Tibial artery (tissue), 4 donors: ENCODE results near the gene TSSK3.
A peak's percentile ranks its signal among the peaks of the same experiment; 100 is the strongest.

Source experiments
- DNase-seq, 2 donors: peaks; one replicate each; pipeline ENCODE4 v3.0.0-alpha.2; 2019
- H3K27ac ChIP-seq, 2 donors: fragments of 200-600 bp; sonication (generic) in 1 of 2; 1 replicate in 1 of 2; 2 replicates in 1 of 2; pipeline ENCODE4 v1.5.1; 2018 to 2019; ENCODE audit warnings: mild to moderate bottlenecking in 1 of 2
- H3K27me3 ChIP-seq, 2 donors: fragments of 200-600 bp; sonication (generic) in 1 of 2; one replicate each; pipeline versions ENCODE4 v1.5.1 to v1.6.0; 2016 to 2019
- H3K36me3 ChIP-seq, 3 donors: fragments of 200-600 bp; sonication (generic) in 2 of 3; one replicate each; pipeline ENCODE4 v1.5.1; 2016 to 2019; ENCODE audit warnings: mild to moderate bottlenecking in 2 of 3
- H3K4me1 ChIP-seq, 4 donors: fragments of 200-600 bp; sonication (generic) in 2 of 4; 1 replicate in 3 of 4; 2 replicates in 1 of 4; pipeline ENCODE4 v1.5.1; 2016 to 2019
- H3K4me3 ChIP-seq, 2 donors: fragments of 200-600 bp; sonication (generic) in 1 of 2; 1 replicate in 1 of 2; 2 replicates in 1 of 2; pipeline ENCODE4 v1.5.1; 2018 to 2019; ENCODE audit warnings: mild to moderate bottlenecking in 2 of 2
- H3K9me3 ChIP-seq, 3 donors: fragments of 200-600 bp; sonication (generic) in 1 of 3; one replicate each; pipeline ENCODE4 v1.5.1; 2016 to 2019
- CTCF ChIP-seq, 2 experiments: fragments of 200-600 bp in 1 of 2; fragments of 450-650 bp in 1 of 2; IDR thresholded peaks; one replicate each; pipeline ENCODE4 v1.5.1; 2017 to 2019; ENCODE audit warnings: antibody characterized with exemption in 2 of 2, mild to moderate bottlenecking in 1 of 2, moderate library complexity in 1 of 2
- intact Hi-C: fragments of 100-400 bp; cut with DNase I; formaldehyde crosslinking; loops from one replicate; pipeline ENCODE4 v1.15.0; 2023; ENCODE audit warnings: low total_unique reads

The TSSK3 gene

DNA sequence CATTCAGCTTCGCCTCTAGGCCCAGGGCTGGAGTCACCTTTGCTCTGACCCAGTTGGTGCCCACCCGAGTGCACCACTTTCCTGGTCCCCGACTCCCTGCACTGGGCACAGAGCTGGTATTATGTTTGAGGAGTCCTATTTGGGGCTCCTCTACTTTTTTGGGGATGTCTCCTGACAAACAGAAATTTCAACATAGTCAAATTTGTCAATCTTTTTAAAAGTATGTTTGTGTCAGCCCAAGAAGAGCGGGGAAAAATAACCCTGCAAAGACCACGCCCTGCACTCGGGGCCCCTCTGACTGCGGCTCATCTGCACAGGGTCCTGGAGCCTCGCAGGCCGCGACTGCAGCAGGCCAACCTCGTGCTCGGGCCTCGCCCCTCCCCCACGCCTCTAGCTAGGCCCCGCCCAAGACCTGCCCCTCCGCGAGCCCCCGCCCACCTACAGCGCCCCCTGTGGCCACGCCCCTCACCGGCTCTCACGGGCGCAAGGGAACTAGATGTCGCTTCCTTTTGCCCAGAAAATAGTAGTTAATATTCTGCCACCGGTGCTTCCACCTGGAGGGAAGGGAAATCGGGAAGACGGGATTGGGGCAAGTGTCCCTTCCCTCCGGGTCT is 11.4 kb upstream of the TSSK3 start:
- intact Hi-C loops: loop anchor here (5.0 kb wide), 1 partner anchor 149 kb away; the partner anchor contains the start of gene CCDC28B
- DNase-seq: peak; percentile 59 to 85
- no peaks in the 10 kb centered on the region for H3K9me3 ChIP-seq
- no peaks in the 10 kb centered on the region for H3K36me3 ChIP-seq
- H3K4me3 ChIP-seq: peak overlapping the region; percentile 59 to 84
- peaks cover 0 to 21% (median 20%) of the 10 kb centered on the region in 4 donors for H3K4me1 ChIP-seq
- TF ChIP-seq CTCF (IDR thresholded peaks at IDR 0.05): peak; percentile 19 to 54
- peak overlapping the region; percentile 86 to 94 for H3K27ac ChIP-seq
- no peaks in the 10 kb centered on the region for H3K27me3 ChIP-seq

GRCh38 chr1:32351399-32352238 is 10.7 kb upstream of the TSSK3 start:
- intact Hi-C loops: loop anchor here (5.0 kb wide), 1 partner anchor 149 kb away; the partner anchor contains the start of gene CCDC28B

DNA sequence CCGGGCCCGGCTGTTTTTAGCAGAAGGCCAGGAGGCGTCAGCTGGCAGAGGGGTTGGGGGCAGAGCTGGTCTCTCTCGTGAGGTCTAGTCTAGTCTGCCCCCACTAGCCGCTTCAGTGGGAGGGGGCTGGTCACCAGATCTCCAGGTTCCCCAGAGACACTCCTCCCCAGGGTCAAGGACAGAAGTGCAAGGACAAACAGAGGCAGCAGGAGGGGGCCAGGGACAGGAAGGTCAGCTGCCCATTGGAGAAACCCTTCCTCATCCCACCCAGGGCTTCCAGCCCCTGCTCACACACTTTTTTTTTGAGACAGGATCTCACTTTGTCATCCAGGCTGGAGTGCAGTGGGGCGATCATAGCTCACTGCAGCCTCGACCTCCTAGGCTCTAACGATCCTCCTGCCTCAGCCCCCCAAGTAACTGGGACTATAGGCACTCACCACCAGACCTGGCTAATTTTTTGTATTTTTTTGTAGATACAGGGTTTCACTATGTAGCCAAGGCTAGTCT is 10.0 kb upstream of the TSSK3 start:
- Histone ChIP-seq H3K4me3 (peak overlapping the region; percentile 59 to 84), H3K4me1 (peaks cover 0 to 21% (median 20%) of the 10 kb centered on the region in 4 donors), H3K9me3 (no peaks in the 10 kb centered on the region), H3K27me3 (no peaks in the 10 kb centered on the region), H3K27ac (peak overlapping the region; percentile 86 to 94), H3K36me3 (no peaks in the 10 kb centered on the region)
- intact Hi-C loops: loop anchor here (5.0 kb wide), 1 partner anchor 150 kb away; the partner anchor contains the start of gene CCDC28B
- no peak for DNase-seq
- no peak for TF ChIP-seq CTCF (IDR thresholded peaks at IDR 0.05)

More at GRCh38 chr1:32351399-32352238, 10.7 kb upstream of the TSSK3 start:
- peak overlapping the region; percentile 86 to 94 for H3K27ac ChIP-seq
- H3K27me3 ChIP-seq: no peaks in the 10 kb centered on the region
- peaks cover 0 to 21% (median 20%) of the 10 kb centered on the region in 4 donors for H3K4me1 ChIP-seq
- peak overlapping the region; percentile 59 to 84 for H3K4me3 ChIP-seq
- DNase-seq: peak; percentile 94 to 96
- TF ChIP-seq CTCF (IDR thresholded peaks at IDR 0.05): no peak
- no peaks in the 10 kb centered on the region for H3K36me3 ChIP-seq
- H3K9me3 ChIP-seq: no peaks in the 10 kb centered on the region

DNA sequence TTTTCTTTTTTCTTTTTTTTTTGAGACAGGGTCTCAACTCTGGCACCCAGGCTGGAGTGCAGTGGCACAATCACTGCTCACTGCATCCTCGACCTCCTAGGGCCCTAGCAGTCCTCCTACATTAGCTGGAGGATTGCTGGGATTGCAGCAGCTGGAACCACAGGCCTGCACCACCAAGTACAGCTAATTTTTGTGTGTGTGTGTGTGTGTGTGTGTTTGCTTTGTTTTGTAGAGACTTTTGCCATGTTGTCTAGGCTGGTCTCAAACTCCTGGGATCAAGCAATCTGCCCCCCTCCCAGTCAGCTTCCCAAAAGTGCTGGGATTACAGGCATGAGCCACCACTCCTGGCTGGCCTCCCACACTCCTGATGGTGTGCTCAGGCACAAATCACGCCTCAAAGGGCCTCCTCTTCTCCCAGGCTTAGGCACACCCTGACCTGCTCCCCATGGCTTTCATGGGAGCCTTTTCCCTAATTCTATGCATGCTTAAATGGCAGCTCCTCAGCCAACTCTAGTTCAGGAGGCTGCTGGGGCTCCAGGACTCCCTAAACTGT is 9.4 kb upstream of the TSSK3 start:
- TF ChIP-seq CTCF (IDR thresholded peaks at IDR 0.05): no peak
- peaks cover 0 to 21% (median 20%) of the 10 kb centered on the region in 4 donors for H3K4me1 ChIP-seq
- H3K4me3 ChIP-seq: no peak overlapping the region
- peak in 1 of 2 donors; percentile 41 for DNase-seq
- no peaks in the 10 kb centered on the region for H3K9me3 ChIP-seq
- intact Hi-C loops: loop anchor here (5.0 kb wide), 1 partner anchor 151 kb away; the partner anchor contains the start of gene CCDC28B
- H3K36me3 ChIP-seq: no peaks in the 10 kb centered on the region
- H3K27me3 ChIP-seq: no peaks in the 10 kb centered on the region
- H3K27ac ChIP-seq: peak overlapping the region in 1 of 2 donors; percentile 86

DNA sequence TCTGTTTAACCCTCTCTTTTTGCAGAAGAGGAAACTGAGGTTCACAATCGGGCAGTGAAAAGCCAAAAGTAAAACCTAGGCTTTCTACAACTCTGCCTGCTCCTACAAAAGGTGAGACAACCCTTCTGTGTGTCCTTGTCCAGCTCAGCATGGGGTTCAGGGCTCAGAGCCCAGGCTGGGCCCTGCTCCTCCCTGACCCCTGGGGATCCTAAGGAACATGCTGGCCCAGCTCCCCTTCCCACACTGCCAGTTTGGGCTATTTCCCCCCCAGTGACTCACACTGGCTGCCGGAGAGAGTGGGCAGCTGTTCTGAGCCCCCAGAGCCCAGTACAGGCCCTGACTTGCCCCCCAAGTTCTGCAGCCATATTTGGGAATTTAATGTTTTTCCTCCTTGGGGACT is 8.9 kb upstream of the TSSK3 start:
- Histone ChIP-seq H3K4me1 (peaks cover 0 to 21% (median 20%) of the 10 kb centered on the region in 4 donors), H3K9me3 (no peaks in the 10 kb centered on the region), H3K27me3 (no peaks in the 10 kb centered on the region), H3K36me3 (no peaks in the 10 kb centered on the region), H3K27ac (peak overlapping the region; percentile 16 to 18), H3K4me3 (no peak overlapping the region)
- TF ChIP-seq CTCF (IDR thresholded peaks at IDR 0.05): no peak
- intact Hi-C loops: loop anchor here (5.0 kb wide), 1 partner anchor 151 kb away; the partner anchor contains the start of gene CCDC28B
- DNase-seq: peak in 1 of 2 donors; percentile 45
